GM21619 (cell line): ENCODE results near the gene TSPAN9.
A peak's percentile ranks its signal among the peaks of the same experiment; 100 is the strongest.

Experiments
- ATAC-seq: cut with Tn5 transposase; IDR thresholded peaks from one replicate; pipeline ENCODE4 v1.9.1; 2021; ENCODE audit not compliant: unreplicated experiment

Gene TSPAN9

DNA sequence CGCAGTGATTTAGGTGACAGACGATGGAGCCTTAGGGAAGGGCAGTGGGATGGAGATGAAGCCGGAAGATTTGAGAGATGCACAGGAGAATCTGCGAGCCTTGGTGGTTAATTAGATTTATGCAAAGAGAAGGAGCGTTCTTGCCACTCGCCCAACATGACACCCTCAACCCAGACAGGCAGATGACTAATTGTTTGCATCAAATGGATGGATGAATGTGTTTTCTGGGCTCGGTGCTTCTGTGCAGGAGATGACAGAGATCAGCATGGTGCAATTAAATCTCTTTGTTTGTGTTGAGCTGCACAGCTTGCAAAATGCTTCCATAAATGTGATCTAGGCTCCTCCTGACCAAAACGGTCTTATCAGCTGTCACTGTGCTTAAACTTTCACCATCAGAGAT is 211.5 kb downstream of the TSPAN9 start:
- ATAC-seq, result no peak

GRCh38 chr12:3289702-3290101 is 212.5 kb downstream of the TSPAN9 start:
- no peak for ATAC-seq

GRCh38 chr12:3291939-3292338 is 214.8 kb downstream of the TSPAN9 start:
- no peak for ATAC-seq

DNA sequence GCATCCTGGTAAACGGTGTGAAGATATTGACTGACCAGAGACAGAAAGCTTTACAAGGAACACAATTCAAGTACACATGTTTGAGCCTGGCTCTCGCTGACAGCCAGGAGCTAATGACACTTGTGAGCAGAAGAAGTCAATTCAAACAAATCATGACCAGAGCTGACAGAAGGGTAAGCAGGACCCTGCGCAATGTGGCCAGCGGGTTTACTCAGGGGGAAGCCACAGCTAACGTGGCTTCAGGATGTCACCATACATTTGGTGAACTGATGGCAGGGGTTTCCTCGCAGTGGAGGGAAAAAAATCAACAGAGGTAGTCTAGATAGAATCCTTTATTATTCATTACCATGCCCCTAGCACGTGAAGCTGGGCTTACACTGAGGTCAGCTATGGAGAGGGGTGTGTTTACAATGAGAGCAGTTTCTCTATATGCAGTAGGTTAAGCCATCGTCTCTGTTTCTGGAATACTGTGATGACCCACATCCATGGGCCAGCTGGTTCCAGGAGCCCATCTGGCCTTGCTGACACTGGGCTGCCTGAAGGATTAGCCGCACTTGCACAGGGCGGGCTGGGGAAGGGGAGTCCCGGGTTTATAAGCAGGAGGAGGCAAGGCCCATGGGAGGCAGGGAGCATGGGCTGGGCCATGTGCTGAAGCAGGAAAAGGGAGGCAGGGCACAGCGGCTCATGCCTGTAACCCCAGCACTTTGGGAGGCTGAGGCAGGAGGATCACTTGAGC is 215.7 kb downstream of the TSPAN9 start:
- ATAC-seq, result no peak

GRCh38 chr12:3293446-3294161 is 216.4 kb downstream of the TSPAN9 start:
- no peak for ATAC-seq

DNA sequence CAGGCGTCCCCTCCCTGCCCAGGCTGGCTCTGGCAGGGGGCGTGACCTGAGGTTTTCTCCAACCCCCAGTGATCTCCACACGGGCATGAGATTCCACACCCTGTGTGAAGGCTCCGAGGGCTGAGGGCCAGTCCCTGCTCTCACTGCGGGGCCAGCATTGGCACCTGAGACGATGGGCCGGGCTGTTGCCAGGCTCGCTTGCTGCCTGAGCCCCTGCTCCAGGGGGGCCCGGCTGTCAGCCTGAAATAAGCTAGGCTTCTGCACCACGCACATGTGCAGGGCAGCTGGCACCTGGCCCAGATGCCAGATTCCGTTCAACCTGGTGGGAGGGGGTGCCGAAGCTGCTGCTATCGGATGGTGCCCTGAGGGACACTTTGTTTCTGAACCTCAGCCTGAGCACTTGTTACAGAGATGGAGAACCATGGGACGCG is 217.3 kb downstream of the TSPAN9 start:
- no peak for ATAC-seq

DNA sequence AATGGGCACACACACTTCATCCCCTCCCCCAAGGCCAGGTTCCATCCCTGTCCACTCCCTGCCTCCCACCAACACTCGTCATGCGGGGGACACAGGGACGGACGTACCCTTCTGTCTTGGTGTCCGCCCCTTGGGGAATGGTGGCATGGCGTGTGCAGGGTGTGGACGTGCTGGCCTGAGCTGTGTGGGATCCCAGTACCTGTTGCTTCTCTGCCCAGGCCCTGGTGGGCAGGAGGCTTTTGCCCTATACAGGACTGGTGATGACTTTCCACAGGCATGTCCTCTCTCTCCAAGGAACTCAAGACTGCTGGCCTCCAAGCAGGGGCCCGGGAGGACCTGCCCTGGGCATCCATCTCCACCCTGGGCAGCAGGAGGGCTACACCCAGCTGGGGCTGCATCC is 218.0 kb downstream of the TSPAN9 start:
- no peak for ATAC-seq

DNA sequence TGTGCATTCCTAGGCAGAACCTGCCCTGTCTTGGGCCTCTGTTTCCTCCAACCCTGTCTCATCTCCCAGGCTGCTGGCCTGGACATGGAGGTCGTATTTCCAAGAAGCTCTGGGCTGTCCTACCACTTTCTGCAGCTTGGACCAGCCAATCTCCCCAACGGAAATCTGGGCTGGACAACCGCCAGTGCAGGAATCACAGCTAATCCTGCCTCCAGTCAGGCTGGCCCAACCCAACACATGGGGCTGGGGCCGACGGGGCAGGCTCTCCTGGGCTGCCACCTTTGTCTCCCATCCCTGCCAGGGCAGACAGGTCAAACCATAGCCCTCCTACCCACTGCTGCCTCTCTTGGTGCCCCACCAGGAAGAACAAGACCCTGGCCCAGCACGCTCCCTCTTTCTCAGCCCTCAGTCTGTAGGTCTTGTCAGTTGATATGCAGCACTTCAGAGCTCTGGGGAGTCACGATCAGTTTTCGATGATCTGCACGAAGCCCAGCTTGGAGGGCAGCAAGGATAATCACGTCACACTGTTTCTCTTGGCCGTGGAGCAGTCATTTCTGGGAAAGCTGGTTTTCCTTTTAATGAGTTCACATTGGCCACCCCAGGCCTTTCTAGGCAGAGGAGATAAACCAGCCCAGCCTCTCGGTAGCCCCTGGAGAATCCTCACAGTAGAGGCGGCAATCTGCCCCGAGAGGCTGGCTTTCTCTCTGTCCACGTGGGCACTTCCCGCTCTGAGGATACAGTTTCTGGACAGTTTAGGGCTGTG is 218.6 kb downstream of the TSPAN9 start:
- ATAC-seq, result no peak

GRCh38 chr12:3296409-3296701 is 219.2 kb downstream of the TSPAN9 start:
- ATAC-seq, result no peak

DNA sequence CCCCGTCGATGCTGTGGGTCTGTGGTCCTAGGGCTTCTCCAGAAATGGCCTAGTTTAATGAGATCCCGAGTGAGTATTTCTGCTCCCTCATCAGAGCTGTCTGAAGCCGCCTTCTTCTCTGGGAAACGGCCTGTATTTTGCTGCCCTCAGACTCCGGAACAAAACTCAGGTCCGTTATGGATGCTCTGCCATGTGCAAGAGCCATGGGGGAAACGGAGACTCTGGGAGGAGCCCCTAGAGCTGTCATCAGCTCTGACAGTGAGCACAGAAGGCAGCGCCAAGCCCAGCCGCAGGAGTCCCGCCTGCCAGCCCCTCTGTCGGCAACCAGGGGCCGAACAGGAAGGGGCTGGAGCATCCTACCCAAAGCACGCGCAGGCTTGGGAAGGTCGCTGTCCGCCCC is 221.4 kb downstream of the TSPAN9 start:
- no peak for ATAC-seq

DNA sequence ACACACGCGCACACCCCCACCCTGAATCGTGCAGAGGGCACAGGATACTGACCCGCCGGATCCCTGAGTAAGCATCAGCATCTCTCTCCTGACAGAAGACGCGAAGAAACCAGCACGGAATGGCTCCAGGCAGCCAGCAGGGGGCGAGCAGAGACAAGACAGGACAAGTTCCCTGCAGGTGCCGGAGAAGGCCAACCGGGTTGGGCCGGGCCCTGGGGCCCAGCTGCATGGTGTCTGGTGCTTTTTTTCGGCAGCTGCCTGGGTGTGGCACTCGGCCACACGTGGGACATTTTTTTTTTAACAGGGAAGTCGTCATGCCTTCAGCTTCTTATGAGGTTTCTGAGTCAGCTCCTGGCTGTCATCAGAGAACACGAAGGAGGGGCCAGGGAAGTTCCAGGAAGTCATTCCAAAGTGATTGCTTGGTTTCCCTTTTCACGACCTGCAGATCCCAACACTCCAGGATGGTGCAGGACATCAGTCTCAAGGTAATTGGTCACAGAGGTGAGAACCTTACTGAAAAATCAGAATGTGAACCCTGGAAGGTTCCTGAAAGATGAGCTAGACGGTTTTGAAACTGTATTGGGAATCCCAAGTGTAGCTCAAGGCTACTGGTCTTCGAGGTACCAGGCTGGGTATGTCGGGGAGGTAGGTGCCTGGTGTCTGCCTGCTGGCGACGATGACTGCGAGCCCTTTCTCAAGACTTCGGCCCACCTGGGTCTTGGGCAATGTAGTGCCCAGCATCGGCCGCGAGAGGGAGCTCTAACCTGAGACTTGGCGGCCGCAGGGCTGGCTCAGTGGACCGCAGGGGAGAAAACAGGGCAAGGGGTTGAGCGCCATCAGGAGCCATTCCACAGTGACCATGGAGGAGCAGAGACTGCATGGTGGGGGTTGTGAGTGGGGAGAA is 223.0 kb downstream of the TSPAN9 start:
- ATAC-seq, result peak; percentile 73

GRCh38 chr12:3300833-3301401 is 223.7 kb downstream of the TSPAN9 start:
- no peak for ATAC-seq

GRCh38 chr12:3302401-3303041 is 225.3 kb downstream of the TSPAN9 start:
- no peak for ATAC-seq

GRCh38 chr12:3303410-3304136 is 226.4 kb downstream of the TSPAN9 start:
- ATAC-seq, result no peak

DNA sequence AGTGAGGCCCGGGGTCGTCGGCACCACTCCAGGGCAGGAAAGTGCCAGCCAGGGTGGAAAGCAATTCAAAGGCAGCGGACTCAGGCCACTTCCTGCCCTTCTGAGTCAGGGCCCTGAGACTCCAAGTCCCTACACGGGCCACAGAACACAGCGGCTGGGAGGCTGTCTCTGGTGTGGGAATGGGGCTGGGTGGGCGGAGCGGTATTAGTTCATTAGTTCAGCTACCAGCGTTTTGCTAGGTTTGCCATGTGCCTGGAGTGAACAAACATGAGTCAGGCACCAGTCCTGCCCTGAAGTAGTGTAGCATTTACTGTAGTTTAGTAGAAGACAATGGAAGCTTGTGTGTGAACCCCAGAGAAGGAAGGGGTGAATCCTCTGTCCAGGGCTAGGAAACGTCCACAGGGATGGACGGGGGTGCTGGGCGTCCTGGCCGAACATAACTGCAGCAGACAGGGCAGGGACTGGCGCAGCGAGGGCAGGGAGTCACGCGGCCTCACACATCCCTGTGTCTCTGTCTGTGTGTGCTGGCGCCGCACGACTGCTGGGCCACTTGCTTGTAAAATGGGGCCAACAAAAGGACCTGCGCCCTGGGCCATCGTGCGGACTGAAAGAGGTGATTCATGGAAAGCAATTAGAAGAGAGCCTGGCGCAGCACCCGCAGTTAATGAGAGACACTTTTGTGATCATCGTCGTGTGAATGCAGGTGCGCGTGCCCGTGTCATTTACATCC is 227.4 kb downstream of the TSPAN9 start:
- no peak for ATAC-seq

- no peak for ATAC-seq
Observed at GRCh38 chr12:3305464-3305863, 228.3 kb downstream of the TSPAN9 start.

- ATAC-seq, result no peak
Observed at GRCh38 chr12:3305904-3306619, 228.9 kb downstream of the TSPAN9 start.

DNA sequence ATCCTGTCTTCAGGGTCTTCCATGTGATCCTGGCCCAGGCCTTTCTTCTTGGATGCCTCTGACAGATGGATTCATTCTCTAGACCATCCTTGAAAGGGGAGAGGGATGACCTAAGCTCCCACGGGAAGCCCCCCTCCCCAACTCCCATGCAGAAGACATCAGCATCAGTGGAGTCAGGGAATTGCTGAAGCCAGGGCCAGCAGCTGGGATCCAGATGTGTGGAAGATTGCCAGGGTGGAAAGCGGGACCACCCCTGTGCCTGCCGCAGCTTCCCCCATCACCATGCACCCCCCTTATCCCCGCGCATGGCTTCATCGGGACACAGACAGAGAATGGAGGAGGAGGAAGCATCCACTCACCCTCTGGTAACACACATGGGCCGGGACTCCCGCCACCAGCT is 230.2 kb downstream of the TSPAN9 start:
- ATAC-seq, result no peak
